AG09309 (cell line): ENCODE measurements around the gene MTF2.
"Not testable (repeated sequence)": the region's sequence is repeated elsewhere in the genome, so short reads cannot be mapped to it uniquely, and the experiment has no call there.

Experiments used
- DNase-seq: peaks from one replicate; pipeline ENCODE4 v3.0.0-alpha.2; 2010; ENCODE audit warnings: low read depth
- H3K4me3 ChIP-seq: 2 replicates; pipeline ENCODE4 v1.5.1; 2011; ENCODE audit warnings: mild to moderate bottlenecking, low read depth, low read length, moderate library complexity; ENCODE audit not compliant: control insufficient read depth
- TF ChIP-seq, protein P1 (sequence below): IDR thresholded peaks from 2 replicates; pipeline ENCODE4 v1.5.1; 2011; ENCODE audit warnings: mild to moderate bottlenecking, low read depth, low read length, inconsistent platforms; ENCODE audit not compliant: insufficient read depth, control insufficient read depth; ENCODE audit errors: missing control alignments

Gene MTF2

DNA sequence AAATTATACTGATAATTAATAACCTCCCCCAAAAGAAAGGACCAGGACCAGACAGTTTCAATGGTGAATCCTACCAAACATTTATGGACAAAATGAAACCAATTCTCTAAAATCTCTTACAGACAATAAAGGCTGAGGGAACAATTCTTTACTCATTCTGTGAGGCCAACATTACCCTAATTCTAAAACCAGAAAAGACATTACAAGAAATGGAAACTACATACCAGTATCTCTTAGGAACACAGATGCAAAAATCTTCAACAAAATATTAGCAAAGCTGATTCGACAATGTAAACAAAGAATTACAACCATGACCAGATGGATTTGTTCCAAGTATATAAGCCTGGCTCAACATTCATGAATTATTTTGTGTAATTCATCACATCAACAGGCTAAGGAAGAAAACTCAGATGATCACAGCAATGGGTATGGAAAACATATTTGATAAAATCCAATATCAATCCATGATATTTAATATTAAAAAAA, 92.5 kb downstream of the MTF2 start:
- no peak for DNase-seq
- TF ChIP-seq, protein P1, sequence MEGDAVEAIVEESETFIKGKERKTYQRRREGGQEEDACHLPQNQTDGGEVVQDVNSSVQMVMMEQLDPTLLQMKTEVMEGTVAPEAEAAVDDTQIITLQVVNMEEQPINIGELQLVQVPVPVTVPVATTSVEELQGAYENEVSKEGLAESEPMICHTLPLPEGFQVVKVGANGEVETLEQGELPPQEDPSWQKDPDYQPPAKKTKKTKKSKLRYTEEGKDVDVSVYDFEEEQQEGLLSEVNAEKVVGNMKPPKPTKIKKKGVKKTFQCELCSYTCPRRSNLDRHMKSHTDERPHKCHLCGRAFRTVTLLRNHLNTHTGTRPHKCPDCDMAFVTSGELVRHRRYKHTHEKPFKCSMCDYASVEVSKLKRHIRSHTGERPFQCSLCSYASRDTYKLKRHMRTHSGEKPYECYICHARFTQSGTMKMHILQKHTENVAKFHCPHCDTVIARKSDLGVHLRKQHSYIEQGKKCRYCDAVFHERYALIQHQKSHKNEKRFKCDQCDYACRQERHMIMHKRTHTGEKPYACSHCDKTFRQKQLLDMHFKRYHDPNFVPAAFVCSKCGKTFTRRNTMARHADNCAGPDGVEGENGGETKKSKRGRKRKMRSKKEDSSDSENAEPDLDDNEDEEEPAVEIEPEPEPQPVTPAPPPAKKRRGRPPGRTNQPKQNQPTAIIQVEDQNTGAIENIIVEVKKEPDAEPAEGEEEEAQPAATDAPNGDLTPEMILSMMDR, result no peak
- no peak overlapping the region for H3K4me3 ChIP-seq

DNA sequence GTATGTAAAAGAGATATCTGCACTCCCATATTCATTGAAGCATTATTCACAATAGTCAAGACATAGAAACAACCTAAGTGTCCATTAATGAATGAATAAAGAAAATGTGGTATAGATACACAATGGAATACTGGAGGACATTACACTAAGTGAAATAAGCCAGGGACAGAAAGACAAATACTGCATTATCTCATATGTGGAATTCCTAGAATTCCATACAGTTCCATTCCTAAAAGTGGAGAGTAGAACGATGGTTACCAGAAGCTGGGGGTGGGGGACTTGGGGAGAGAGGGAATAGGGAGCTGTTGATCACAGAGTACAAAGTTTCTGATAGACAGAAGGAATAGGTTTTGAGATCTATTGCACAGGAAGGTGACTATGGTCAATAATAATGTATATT, 93.7 kb downstream of the MTF2 start:
- DNase-seq, result no peak
- no peak overlapping the region for H3K4me3 ChIP-seq
- TF ChIP-seq, protein P1, result no peak

DNA sequence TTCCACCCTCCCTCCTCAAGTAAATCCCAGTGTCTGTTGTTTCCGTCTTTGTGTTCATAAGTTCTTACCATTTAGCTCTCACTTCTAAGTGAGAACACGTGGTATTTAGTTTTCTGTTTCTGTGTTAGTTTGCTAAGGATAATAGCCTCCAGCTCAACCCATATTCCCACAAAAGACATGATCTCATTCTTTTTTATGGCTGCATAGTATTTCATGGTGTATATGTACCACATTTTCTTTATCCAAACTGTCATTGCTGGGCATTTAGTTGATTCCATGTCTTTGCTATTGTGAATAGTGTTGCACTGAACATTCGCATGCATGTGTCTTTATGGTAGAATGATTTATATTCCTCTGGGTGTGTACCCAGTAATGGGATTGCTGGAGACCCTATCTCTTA, 95.6 kb downstream of the MTF2 start:
- not testable (repeated sequence) for DNase-seq, H3K4me3 ChIP-seq

DNA sequence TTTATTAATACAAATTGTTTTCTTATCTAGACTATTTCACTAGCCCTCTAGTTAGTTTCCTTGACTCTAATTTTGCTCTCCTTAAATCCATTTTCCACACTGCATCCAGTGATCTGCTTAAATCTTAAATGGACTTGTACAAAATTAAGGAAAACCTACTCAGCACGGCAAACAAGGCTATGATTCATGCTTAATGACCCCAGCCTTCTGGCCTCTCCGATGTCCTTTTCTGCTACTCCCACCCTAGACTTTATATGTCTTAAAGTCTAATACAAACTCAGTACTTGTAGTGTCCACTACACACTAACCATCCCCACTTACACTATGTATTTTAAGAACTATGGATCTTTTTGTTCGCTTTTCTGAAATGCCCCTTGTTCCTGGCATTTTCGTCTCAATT, 98.9 kb downstream of the MTF2 start:
- peak overlapping the region; percentile 96 for H3K4me3 ChIP-seq
- no peak for DNase-seq
- TF ChIP-seq, protein P1, result no peak

DNA sequence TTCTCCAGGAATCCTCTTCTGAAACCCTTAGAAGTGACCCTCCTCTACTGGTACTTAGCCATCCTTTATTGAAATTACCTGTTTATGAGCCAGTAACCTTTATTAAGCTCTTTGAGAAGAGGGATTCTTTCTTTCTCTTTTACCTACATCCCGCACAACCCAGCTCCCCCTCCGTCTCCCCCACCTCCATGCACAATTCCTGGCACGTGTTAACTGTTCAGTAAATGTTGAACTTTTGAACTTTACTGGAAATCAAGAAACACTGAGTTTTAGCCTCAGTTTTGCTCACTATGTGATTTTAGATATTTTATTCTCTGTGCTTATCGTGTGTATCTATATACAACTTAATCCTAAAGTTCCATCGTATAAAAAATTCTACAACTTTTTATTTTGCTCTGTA, 99.3 kb downstream of the MTF2 start:
- TF ChIP-seq, protein P1, result no peak
- DNase-seq, result no peak

DNA sequence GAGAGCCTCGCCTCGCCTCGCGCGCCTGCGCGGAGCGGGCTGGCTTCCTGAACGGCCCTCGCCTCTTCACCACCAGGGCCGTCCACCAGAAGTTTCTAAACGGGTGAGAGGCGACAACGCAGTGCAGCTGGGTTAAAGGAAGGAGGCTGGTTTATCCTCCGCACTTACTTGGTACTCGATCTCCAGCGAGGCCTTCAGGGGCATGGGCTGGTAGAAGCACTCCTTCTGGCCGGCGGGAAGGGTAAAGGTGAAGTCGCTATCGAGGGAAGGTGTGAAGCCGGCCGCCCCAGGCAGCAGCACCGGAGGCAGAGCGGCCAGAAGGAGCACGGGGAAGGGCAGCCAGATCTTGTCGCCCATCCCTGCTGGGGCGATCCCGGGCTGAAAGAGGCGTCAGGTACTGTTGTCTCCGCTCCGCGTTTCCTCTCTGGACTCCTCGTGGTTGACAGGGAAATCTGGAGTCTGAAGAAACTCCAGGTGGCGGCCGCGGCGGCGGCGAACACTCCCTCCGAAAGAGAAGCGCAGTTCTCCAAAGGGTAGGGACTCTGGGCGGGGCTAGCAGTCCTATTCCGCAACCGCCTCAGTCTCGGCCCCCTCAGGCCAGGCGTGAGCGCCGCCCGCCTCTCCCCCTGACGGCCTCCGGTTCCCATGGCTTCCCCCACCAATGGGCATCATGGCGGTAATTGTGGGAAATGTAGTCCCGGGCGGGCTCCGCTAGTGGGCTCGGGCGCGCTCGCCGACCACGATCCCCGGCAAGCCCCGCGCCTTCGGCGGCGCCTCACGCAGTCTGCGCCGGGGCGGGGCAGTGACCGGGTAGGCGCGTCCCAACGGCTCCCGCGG, 101.0 kb downstream of the MTF2 start, which contains the start of gene TMED5:
TMED5 (minus strand) TSS at position 528 of the 837 bp plus-strand sequence; CDS start at position 357, 171 bp downstream.
- peak; percentile 92 for DNase-seq
- peak within 1 kb of the TSS; percentile 96 for H3K4me3 ChIP-seq
- TF ChIP-seq, protein P1, result peak; percentile 23

More for the DNA sequence above, 99.3 kb downstream of the MTF2 start:
- peak overlapping the region; percentile 96 for H3K4me3 ChIP-seq
